RCC 7860 (cell line): ENCODE results near the gene UNK.

Source experiments
- DNase-seq: peaks from one replicate; pipeline ENCODE4 v3.0.0-alpha.2; 2015; ENCODE audit warnings: low spot score
- FAIRE-seq: peaks from 2 replicates; lab custom pipeline; 2012; peaks lifted over from hg19 to GRCh38; lab: Jason Lieb, UNC

UNK gene

DNA sequence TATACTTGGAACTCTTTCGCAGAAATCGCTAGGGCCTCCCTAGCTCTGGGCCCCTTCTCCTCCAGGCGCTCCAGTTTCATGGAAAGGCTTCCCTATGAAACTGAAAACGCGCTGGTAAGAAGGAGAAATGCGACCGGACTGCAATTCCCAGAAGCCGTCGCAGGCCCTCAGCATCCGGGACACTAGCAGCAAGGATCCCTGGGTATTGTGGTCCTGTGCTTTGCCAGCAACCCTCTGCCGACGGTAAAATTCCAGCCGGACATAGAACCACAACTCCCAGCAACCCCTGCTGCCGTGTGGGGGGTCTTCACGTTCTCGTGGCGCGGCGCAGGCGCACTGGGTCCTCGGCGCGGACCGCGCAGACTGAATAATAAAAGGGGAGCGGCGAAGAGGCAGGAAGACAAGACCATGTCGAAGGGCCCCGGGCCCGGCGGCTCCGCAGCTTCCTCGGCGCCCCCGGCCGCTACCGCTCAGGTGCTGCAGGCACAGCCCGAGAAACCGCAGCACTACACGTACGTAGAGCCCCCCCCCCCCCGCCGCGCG lies at the start of gene UNK:
UNK (plus strand) TSS at position 334 of the 543 bp plus-strand sequence; CDS start at position 409, 75 bp downstream.
- FAIRE-seq (peak; percentile 77), DNase-seq (peak; percentile 98)

GRCh38 chr17:75736173-75736835 lies 48.3 kb upstream of the UNK start:
- DNase-seq (no peak), FAIRE-seq (no peak)

DNA sequence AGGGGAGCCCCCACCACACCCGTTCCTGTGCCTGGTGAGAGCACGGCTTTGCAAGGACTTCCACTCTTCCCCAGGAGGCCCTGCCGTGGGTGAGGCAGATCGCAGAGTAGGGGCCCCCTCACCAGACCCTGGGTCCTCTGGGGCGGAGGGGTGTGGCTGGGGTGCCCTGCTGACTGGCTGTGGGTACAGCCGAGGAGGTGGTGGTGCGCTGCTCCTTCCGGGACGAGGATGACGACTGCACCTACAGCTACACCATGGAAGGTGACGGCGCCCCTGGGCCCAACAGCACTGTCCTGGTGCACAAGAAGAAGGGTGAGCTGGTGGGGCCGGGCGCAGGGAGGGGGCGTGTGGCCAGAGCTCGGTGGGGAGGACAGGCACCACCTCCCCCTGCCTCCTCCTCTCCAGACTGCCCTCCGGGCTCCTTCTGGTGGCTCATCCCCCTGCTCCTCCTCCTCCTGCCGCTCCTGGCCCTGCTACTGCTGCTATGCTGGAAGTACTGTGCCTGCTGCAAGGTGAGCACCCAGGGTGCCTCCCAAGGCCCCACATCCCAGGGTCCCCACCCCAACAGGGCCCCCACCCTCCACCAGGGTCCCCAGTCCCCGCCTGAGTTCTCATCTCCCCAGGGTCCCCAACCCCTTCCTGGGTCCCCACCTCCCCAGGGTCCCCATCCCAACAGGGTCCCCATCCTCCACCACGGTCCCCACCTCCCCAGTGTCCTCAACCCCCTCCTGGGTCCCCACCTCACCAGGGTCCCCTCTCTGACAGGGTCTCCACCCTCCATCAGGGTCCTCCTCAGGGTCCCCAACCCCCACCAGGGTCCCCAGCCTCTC lies 47.3 kb upstream of the UNK start:
- DNase-seq (no peak), FAIRE-seq (no peak)

DNA sequence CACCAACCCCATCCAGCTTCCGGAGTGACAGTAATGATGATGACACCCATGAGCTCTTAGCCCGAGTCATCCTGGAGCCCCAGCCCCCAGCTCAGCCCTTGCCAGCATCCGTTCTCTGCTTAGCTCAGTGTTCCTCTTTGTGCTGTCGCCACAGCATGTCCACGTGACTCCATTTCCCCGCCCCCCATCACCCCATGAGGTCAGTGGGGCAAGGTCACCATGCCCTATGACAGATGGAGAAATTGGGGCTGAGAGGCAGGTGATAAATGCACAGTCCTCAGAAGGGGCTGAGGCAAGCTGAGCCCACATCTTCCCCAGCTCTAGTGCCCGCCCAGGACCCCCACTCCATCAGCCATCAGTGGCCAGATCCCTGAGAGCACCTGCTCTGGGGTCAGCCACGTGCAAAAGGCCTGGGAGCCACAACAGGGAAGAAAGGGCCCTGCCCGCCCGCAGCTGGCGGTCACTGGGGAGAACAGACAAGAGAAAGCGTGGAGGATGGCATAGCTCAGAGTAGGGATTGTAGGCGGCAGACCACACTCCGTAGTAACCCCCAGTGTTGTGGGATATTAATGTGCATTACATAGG lies 46.3 kb upstream of the UNK start:
- no peak for FAIRE-seq
- peak; percentile 42 for DNase-seq

DNA sequence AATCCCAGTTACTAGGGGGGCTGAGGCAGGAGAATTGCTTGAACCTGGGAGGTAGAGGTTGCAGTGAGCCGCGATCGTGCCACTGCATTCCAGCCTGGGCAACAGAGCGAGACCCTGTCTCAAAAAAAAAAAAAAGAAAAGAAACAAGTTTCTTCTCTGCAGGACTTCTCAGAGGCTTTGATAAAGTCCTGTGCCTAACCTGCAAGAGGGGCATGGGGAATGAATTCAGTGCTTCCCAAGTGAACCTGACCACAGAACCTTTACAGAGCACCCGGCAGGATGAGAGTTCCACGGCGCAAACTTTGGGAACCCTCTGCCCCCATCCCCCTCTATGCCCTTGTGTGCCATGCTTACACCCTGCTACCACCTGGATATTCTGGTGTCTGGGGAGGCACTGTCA lies 45.4 kb upstream of the UNK start:
- FAIRE-seq (no peak), DNase-seq (no peak)

DNA sequence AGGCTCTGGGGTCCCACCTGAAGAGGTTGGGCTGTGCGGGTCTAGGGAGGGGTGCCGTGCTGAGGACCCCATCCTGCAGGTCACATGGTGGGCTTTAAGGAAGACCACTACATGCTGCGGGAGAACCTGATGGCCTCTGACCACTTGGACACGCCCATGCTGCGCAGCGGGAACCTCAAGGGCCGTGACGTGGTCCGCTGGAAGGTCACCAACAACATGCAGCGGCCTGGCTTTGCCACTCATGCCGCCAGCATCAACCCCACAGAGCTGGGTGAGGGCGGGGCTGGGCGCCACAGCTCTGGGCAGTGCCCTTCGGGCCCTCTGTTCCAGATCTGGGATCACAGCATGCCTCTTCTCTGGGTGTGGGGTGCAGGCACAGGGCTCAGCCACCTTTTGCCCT lies 44.8 kb upstream of the UNK start:
- FAIRE-seq (no peak), DNase-seq (no peak)

GRCh38 chr17:75740215-75740614 lies 44.4 kb upstream of the UNK start:
- no peak for DNase-seq
- no peak for FAIRE-seq

GRCh38 chr17:75740631-75741077 lies 44.0 kb upstream of the UNK start:
- no peak for DNase-seq
- FAIRE-seq: no peak

DNA sequence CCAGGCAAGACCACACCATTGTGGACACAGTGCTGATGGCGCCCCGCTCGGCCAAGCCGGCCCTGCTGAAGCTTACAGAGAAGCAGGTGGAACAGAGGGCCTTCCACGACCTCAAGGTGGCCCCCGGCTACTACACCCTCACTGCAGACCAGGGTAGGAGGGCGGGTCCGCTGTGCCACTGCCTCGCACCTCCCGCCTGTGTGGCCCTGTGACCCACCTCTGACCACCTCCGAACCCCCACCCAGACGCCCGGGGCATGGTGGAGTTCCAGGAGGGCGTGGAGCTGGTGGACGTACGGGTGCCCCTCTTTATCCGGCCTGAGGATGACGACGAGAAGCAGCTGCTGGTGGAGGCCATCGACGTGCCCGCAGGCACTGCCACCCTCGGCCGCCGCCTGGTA lies 42.3 kb upstream of the UNK start:
- DNase-seq (no peak), FAIRE-seq (no peak)

DNA sequence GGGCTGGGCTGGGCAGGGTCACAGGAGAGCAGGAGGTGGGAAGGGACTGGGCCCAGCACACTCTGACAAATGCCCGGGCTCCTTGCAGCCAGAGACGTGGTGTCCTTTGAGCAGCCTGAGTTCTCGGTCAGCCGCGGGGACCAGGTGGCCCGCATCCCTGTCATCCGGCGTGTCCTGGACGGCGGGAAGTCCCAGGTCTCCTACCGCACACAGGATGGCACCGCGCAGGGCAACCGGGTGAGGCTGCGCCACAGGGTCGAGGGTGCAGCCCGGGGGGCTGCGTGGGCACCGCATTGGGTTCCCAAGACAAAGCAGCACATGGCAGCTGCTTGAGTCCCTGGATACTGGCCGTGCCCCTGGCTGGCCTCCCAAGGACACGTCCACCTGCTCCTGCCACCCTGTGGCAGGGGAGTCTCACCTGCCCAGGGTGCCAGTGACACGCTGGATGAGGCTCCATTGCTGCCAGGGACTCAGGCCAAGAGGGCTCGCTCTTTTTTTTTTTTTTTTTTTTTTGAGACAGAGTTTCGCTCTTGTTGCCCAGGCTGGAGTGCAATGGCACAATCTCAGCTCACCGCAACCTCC lies 40.9 kb upstream of the UNK start:
- DNase-seq: no peak
- no peak for FAIRE-seq

DNA sequence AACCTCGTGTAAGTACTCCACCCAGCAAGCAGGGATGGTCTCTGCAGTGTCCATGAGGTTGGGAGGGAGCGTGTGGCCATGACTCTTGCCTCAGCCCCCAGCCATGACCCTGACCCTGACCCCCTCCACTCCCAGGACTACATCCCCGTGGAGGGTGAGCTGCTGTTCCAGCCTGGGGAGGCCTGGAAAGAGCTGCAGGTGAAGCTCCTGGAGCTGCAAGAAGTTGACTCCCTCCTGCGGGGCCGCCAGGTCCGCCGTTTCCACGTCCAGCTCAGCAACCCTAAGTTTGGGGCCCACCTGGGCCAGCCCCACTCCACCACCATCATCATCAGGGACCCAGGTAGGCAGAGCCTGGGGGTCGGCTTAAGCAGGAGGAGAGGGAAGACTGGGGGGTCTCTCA lies 35.9 kb upstream of the UNK start:
- FAIRE-seq: no peak
- DNase-seq: no peak

GRCh38 chr17:75749545-75750389 lies 34.8 kb upstream of the UNK start:
- peak; percentile 53 for DNase-seq
- FAIRE-seq: no peak

DNA sequence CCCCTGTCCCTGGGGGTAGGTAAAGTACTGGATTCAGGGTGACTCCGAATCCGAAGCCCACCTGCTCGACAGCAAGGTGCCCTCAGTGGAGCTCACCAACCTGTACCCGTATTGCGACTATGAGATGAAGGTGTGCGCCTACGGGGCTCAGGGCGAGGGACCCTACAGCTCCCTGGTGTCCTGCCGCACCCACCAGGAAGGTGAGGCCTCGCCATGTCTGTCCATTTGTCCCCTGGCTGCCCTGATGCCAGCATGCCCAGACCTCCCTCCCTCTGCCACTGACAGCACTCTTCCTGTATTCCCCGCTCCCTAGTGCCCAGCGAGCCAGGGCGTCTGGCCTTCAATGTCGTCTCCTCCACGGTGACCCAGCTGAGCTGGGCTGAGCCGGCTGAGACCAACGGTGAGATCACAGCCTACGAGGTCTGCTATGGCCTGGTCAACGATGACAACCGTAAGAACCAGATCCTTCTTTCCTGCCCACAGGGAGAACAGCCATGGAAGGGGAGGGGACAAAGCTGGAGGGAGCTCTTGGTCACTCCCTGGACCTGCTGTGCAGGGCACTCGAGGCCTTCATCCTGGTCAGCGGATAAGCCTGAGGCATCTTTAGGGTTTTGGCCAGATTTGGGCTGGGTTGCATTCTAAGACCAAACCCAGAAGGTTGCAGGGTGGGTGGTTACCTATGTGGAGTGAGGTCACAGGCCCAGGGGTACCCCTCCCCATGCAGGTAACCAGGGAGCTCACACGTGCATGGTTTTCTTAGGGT lies 33.8 kb upstream of the UNK start:
- no peak for DNase-seq
- FAIRE-seq: no peak

DNA sequence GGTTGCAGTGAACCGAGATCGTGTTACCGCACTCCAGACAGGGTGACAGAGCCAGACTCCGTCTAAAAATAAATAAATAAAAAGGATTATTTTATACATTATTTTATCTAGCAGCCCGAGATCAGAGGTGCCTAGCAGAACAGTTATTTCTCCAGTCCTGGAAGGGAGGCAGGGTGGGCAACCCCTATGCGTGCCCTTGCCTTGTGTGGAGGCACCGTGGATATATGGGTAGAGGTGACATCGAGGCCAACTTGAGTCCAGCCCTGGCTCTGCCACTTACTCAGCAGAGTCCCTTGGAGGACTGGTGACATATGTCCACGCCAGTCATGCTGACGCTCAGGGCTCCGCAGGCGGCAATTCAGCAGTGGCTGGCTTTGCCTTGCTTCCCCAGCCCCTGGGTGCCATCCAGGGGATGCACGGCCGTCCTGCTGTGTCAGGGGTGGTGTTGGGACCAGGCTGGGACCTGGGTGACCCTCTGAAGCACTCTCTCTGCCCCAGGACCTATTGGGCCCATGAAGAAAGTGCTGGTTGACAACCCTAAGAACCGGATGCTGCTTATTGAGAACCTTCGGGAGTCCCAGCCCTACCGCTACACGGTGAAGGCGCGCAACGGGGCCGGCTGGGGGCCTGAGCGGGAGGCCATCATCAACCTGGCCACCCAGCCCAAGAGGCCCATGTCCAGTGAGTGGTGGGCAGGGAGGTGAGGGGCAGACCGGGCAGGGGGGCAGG lies 32.8 kb upstream of the UNK start:
- FAIRE-seq (no peak), DNase-seq (no peak)

DNA sequence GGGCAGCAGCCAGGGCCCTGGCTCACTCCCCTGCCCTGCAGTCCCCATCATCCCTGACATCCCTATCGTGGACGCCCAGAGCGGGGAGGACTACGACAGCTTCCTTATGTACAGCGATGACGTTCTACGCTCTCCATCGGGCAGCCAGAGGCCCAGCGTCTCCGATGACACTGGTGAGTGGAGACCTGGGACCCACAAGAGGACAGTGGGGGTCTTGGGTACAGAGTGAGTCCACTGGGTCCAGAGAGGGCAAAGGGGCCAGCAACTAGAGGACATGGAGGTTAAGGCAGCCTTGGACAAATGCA lies 32.2 kb upstream of the UNK start:
- no peak for DNase-seq
- no peak for FAIRE-seq

DNA sequence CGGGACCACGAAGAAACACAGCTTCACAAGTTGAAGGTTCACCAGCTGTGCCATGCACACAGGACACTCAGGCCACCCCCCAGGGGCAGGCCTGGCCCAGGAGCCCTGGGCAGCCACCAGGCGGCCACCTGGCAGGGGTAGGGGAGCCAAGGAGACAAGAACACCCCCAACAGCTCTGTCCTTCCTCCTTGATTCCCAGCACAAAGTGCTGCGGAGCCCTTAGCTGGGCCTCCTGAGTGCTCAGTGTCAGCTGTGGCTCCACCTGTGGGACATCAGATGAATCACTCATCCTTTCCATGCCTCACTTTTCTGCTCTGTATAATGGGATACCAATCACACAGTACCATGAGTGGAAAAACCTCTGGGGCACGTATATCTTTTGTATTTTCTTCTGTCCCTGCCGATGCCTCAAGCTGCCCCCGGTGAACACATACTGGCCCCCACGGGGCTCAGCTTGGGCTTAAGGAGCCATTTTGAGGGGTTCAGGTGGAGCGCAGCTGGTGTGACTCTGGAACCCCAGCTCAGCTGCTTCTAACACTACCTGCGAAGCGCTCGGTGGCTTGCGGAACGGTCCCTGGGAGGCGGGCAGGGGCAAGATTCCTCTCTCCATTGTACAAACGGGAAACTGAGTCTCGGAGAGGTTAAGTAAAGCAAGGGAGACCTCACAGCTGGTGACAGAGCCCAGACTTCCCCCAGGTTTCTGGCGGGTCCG lies 31.6 kb upstream of the UNK start:
- DNase-seq: no peak
- no peak for FAIRE-seq

DNA sequence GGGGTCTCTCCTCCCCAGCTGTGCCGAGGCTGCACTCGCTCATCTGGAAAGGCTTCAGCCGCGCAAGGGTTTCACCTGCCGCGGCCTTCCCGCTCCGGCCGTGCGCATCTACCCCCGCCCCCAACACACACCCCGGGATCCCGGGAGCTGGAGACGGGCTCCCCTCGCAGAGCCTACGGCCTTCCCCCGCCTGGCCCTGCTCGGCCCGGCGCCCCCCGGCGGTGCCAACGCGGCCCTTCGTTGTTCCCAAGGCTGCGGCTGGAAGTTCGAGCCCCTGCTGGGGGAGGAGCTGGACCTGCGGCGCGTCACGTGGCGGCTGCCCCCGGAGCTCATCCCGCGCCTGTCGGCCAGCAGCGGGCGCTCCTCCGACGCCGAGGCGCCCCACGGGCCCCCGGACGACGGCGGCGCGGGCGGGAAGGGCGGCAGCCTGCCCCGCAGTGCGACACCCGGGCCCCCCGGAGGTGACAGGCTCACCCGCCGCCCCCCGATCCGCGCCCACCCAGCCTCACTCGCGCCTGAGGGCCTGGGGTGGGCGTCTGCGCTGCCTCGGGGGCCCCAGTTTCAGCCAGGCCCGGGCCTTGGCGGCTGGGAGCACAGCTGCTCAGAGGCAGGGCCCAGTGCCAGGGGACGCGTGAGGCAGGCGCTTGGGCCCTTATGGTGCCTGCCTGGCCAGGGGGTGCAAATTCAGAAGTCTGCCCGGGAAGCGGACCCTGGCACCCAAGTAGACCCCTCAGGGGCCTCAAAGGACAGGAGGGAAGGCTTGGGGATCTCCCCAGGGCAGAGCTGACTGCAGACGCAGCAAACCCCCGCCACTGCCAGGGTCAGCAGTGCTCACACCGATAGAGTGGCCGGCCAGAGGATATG lies 30.9 kb upstream of the UNK start:
- no peak for FAIRE-seq

More for the DNA sequence above, 30.9 kb upstream of the UNK start:
- DNase-seq: no peak
